SK-N-SH (cell line): ENCODE results near the gene CEP250. TPM values are rescaled to one million over a fixed set of nuclear protein-coding genes. Genes with fewer than 3 reads are reported as not detected.

Source experiments
- CTCF ChIA-PET: fragments of 300-600, 350-600 bp; formaldehyde crosslinking; extraction: SDS; loops from one replicate; lab custom pipeline; 2021; lab: Yijun Ruan, JAX
- POLR2A ChIA-PET: fragments of 350-600 bp; sonication (Branson Sonifier 250); formaldehyde crosslinking; extraction: SDS; loops from one replicate; lab custom pipeline; 2020; ENCODE audit warnings: antibody characterized with exemption, inconsistent platforms; lab: Yijun Ruan, JAX
- DNase-seq: peaks from one replicate; pipeline ENCODE4 v3.0.0; 2012
- H2AFZ ChIP-seq: fragments of 200-600 bp; sonication (generic); 2 replicates; pipeline ENCODE4 v1.8.1; 2016; ENCODE audit warnings: antibody characterized with exemption, mild to moderate bottlenecking, low read depth
- H3F3A ChIP-seq: fragments of 200-600 bp; sonication (generic); replicated peaks from 2 replicates; pipeline ENCODE3; 2016; ENCODE audit warnings: antibody characterized with exemption, mild to moderate bottlenecking; ENCODE audit not compliant: insufficient read depth
- H3K27ac ChIP-seq, 2 experiments: fragments of 200-500 bp in 1 of 2; fragments of 200-600 bp in 1 of 2; sonication (Bioruptor generic) in 1 of 2; sonication (generic), shearing (Covaris generic) in 1 of 2; 2 replicates each; pipeline versions ENCODE4 v1.5.1 to v1.6.1; 2014 to 2016; ENCODE audit warnings: low read depth in 2 of 2, inconsistent platforms in 1 of 2, low read length in 1 of 2, mild to moderate bottlenecking in 1 of 2, mixed read lengths in 1 of 2
- H3K27me3 ChIP-seq: fragments of 200-600 bp; sonication (generic), shearing (Covaris generic); 2 replicates; pipeline ENCODE4 v1.6.1; 2016; ENCODE audit warnings: mixed run types; ENCODE audit not compliant: insufficient read depth
- H3K36me3 ChIP-seq, 2 experiments: fragments of 200-500 bp in 1 of 2; fragments of 200-600 bp in 1 of 2; sonication (Bioruptor generic) in 1 of 2; sonication (generic) in 1 of 2; replicated peaks in 1 of 2; 2 replicates each; pipeline versions ENCODE3 to v1.5.1; 2014 to 2016; ENCODE audit warnings: low read length in 1 of 2, mild to moderate bottlenecking in 1 of 2; ENCODE audit not compliant: insufficient read depth in 2 of 2, control insufficient read depth in 1 of 2
- H3K4me1 ChIP-seq, 2 experiments: fragments of 200-500 bp in 1 of 2; fragments of 200-600 bp in 1 of 2; sonication (Bioruptor generic) in 1 of 2; sonication (generic), shearing (Covaris generic) in 1 of 2; 2 replicates each; pipeline versions ENCODE4 v1.5.1 to v1.6.1; 2014 to 2016; ENCODE audit warnings: low read depth in 1 of 2, low read length in 1 of 2, mixed run types in 1 of 2; ENCODE audit not compliant: insufficient read depth in 2 of 2, control insufficient read depth in 1 of 2
- H3K4me2 ChIP-seq: fragments of 200-600 bp; sonication (generic), shearing (Covaris generic); 2 replicates; pipeline ENCODE4 v1.6.1; 2017; ENCODE audit warnings: mixed run types
- H3K4me3 ChIP-seq, 2 experiments: fragments of 200-500 bp in 1 of 2; fragments of 200-600 bp in 1 of 2; sonication (Bioruptor generic) in 1 of 2; sonication (generic), shearing (Covaris generic) in 1 of 2; 2 replicates each; pipeline versions ENCODE4 v1.5.1 to v1.8.1; 2014 to 2016; ENCODE audit warnings: low read depth in 2 of 2, inconsistent platforms in 1 of 2, low read length in 1 of 2, mild to moderate bottlenecking in 1 of 2, mixed read lengths in 1 of 2, moderate library complexity in 1 of 2
- H3K79me2 ChIP-seq: fragments of 200-600 bp; sonication (generic); 2 replicates; pipeline ENCODE4 v1.8.1; 2017; ENCODE audit warnings: mild to moderate bottlenecking; ENCODE audit not compliant: insufficient read depth
- H3K9ac ChIP-seq: fragments of 200-600 bp; sonication (generic); 2 replicates; pipeline ENCODE4 v1.6.1; 2017; ENCODE audit warnings: mixed run types
- H3K9me2 ChIP-seq: fragments of 200-600 bp; sonication (generic); 2 replicates; pipeline ENCODE4 v1.6.1; 2017; ENCODE audit warnings: mixed run types
- H3K9me3 ChIP-seq: fragments of 200-600 bp; sonication (generic); 2 replicates; pipeline ENCODE4 v1.6.1; 2017; ENCODE audit warnings: mixed run types, mild to moderate bottlenecking, moderate library complexity
- H4K20me1 ChIP-seq: fragments of 200-600 bp; sonication (generic); 2 replicates; pipeline ENCODE4 v1.6.1; 2017; ENCODE audit warnings: mild to moderate bottlenecking, mixed run types; ENCODE audit not compliant: insufficient read depth
- EP300 ChIP-seq, 2 experiments: IDR thresholded peaks; 2 replicates each; pipeline versions ENCODE4 v1.4.0 to v1.6.1; 2012; ENCODE audit warnings: borderline replicate concordance in 1 of 2, low read depth in 1 of 2, low read length in 1 of 2
- EZH2phosphoT487 ChIP-seq: fragments of 200-600 bp; sonication (generic); IDR thresholded peaks from 2 replicates; pipeline ENCODE4 v1.6.1; 2017; ENCODE audit warnings: low read depth, mixed run types, mild to moderate bottlenecking, antibody characterized with exemption, moderate library complexity, borderline replicate concordance
- FOSL2 ChIP-seq: IDR thresholded peaks from 2 replicates; pipeline ENCODE4 v1.4.0; 2012; ENCODE audit warnings: low read depth, mild to moderate bottlenecking, moderate library complexity, borderline replicate concordance
- FOXJ3 ChIP-seq: sonication (generic); formaldehyde crosslinking; IDR thresholded peaks from 2 replicates; pipeline ENCODE4 v1.5.1; 2020; ENCODE audit warnings: mild to moderate bottlenecking, missing genetic modification reagents
- GABPA ChIP-seq: IDR thresholded peaks from 2 replicates; pipeline ENCODE4 v1.4.0; 2012; ENCODE audit warnings: low read depth, mild to moderate bottlenecking
- MXI1 ChIP-seq: IDR thresholded peaks from 2 replicates; pipeline ENCODE4 v1.6.1; 2012; ENCODE audit warnings: mild to moderate bottlenecking, low read depth, low read length, improper control_type of control experiment
- NFIC ChIP-seq: IDR thresholded peaks from 2 replicates; pipeline ENCODE4 v1.4.0; 2012; ENCODE audit warnings: borderline replicate concordance
- NRF1 ChIP-seq: IDR thresholded peaks from 2 replicates; pipeline ENCODE4 v1.6.1; 2012; ENCODE audit warnings: low read depth, mild to moderate bottlenecking, low read length
- POLR2AphosphoS5 ChIP-seq: IDR thresholded peaks from 2 replicates; pipeline ENCODE4 v1.6.1; 2012; ENCODE audit warnings: low read depth, low read length
- RCOR1 ChIP-seq: fragments of 150-350 bp; IDR thresholded peaks from 2 replicates; pipeline ENCODE4 v1.6.1; 2017; ENCODE audit warnings: antibody characterized with exemption, low read length
- RFX5 ChIP-seq: IDR thresholded peaks from 2 replicates; pipeline ENCODE4 v1.6.1; 2012; ENCODE audit warnings: mild to moderate bottlenecking, improper control_type of control experiment, low read length
- RXRA ChIP-seq: IDR thresholded peaks from 2 replicates; pipeline ENCODE4 v1.4.0; 2012; ENCODE audit warnings: low read depth, mild to moderate bottlenecking, borderline replicate concordance
- SIN3A ChIP-seq: IDR thresholded peaks from 2 replicates; pipeline ENCODE4 v1.6.1; 2012; ENCODE audit warnings: low read depth, mild to moderate bottlenecking, low read length, moderate library complexity, borderline replicate concordance
- TEAD4 ChIP-seq: IDR thresholded peaks from 2 replicates; pipeline ENCODE4 v1.4.0; 2012; ENCODE audit warnings: mild to moderate bottlenecking, borderline replicate concordance; ENCODE audit not compliant: insufficient read depth
- WGBS: methylation state at CpG from one replicate; pipeline ENCODE4 v1.1.6; 2017; ENCODE audit warnings: low lambda C conversion rate; 5-methylcytosine and 5-hydroxymethylcytosine counted together
- polyA plus RNA-seq, 3 experiments: library from polyadenylated mRNA; depleted of rRNA; stranded (reverse); fragments of >200 nt; gene quantifications; 2 replicates each; pipeline ENCODE4 v1.2.3, GENCODE V29; 2012
- TF ChIP-seq, protein P1 (sequence below): IDR thresholded peaks from 2 replicates; pipeline ENCODE4; 2012
- TF ChIP-seq, protein P2 (sequence below): IDR thresholded peaks from 2 replicates; pipeline ENCODE4 v1.4.0; 2012; ENCODE audit warnings: low read depth
- TF ChIP-seq, protein P3 (sequence below): fragments of 150-350 bp; IDR thresholded peaks from 2 replicates; pipeline ENCODE4 v1.6.1; 2017; ENCODE audit warnings: antibody characterized with exemption, low read length, low read depth, borderline replicate concordance
- TF ChIP-seq, protein P4 (sequence below): IDR thresholded peaks from 2 replicates; pipeline ENCODE4 v1.4.0; 2012; ENCODE audit warnings: low read depth, borderline replicate concordance
- TF ChIP-seq, protein P5 (sequence below): IDR thresholded peaks from 2 replicates; pipeline ENCODE4 v1.6.1; 2012; ENCODE audit warnings: mild to moderate bottlenecking, low read depth, low read length, moderate library complexity
- TF ChIP-seq, protein P6 (sequence below): fragments of 150-350 bp; IDR thresholded peaks from 2 replicates; pipeline ENCODE4 v1.6.1; 2016; ENCODE audit warnings: mild to moderate bottlenecking, low read depth, low read length

The CEP250 gene
- polyA plus RNA-seq, 1 of the 3 experiments (the other 2 are of a cell fraction), result 13.3 TPM

DNA sequence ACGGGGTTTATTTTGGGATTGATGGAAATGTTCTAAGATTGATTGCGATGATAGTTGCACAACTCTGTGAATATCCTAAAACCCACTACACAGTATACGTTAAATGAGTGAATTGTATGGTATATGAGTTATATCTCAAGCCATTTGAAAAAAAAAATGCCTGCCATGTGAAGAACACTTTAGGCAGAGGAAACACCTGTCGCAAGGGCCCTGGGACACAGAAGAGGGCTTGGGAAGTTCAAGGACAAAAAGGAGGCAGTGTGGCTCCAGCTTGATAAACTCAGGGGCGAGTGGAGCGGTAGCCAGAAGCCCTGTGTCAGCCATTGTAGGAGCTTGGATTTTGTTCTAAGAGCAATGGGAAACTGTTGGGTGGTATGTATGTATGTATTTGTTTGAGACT, 37.0 kb downstream of the CEP250 start:
- H3K4me1 ChIP-seq, result no peaks in the 10 kb centered on the region
- no peak overlapping the region for H3K4me2 ChIP-seq
- no peak overlapping the region for H3K27ac ChIP-seq
- ChIA-PET CTCF (no interaction called here), POLR2A (interaction anchor here (0.5 to 2.0 kb wide), 2 partner anchors 12 to 225 kb away, joined by 3 to 4 read pairs; no protein-coding TSS in a partner anchor)
- no peaks in the 10 kb centered on the region for H3K27me3 ChIP-seq
- H3F3A ChIP-seq, result no peaks in the 10 kb centered on the region
- H2AFZ ChIP-seq, result no peak overlapping the region
- DNase-seq, result no peak
- H3K4me3 ChIP-seq, result no peak overlapping the region
- H3K9me2 ChIP-seq, result no peaks in the 10 kb centered on the region
- no peak overlapping the region for H3K9ac ChIP-seq
- no peak for TF ChIP-seq MXI1
- TF ChIP-seq, protein P1, sequence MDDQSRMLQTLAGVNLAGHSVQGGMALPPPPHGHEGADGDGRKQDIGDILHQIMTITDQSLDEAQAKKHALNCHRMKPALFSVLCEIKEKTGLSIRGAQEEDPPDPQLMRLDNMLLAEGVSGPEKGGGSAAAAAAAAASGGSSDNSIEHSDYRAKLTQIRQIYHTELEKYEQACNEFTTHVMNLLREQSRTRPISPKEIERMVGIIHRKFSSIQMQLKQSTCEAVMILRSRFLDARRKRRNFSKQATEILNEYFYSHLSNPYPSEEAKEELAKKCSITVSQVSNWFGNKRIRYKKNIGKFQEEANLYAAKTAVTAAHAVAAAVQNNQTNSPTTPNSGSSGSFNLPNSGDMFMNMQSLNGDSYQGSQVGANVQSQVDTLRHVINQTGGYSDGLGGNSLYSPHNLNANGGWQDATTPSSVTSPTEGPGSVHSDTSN, result no peak
- TF ChIP-seq RXRA, result no peak
- no peak for TF ChIP-seq NRF1
- no peak for TF ChIP-seq FOSL2
- TF ChIP-seq GABPA, result no peak
- no peak for TF ChIP-seq EP300 (IDR thresholded peaks at IDR 0.05; ENCODE audit: borderline replicate concordance in 1 of 2, low read depth in 1 of 2, low read length in 1 of 2)
- TF ChIP-seq, protein P2, sequence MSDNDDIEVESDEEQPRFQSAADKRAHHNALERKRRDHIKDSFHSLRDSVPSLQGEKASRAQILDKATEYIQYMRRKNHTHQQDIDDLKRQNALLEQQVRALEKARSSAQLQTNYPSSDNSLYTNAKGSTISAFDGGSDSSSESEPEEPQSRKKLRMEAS, result no peak
- no peak for TF ChIP-seq RFX5
- no peak for TF ChIP-seq TEAD4
- TF ChIP-seq, protein P3, sequence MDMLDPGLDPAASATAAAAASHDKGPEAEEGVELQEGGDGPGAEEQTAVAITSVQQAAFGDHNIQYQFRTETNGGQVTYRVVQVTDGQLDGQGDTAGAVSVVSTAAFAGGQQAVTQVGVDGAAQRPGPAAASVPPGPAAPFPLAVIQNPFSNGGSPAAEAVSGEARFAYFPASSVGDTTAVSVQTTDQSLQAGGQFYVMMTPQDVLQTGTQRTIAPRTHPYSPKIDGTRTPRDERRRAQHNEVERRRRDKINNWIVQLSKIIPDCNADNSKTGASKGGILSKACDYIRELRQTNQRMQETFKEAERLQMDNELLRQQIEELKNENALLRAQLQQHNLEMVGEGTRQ, result no peak
- TF ChIP-seq SIN3A, result no peak
- H3K9me3 ChIP-seq, result no peaks in the 10 kb centered on the region
- H3K36me3 ChIP-seq, result peaks cover 37 to 53% of the 10 kb centered on the region in 2 experiments
- 97% methylated on average over 6 of the region's 6 CpGs for WGBS
- no peaks in the 10 kb centered on the region for H4K20me1 ChIP-seq
- no peaks in the 10 kb centered on the region for H3K79me2 ChIP-seq

DNA sequence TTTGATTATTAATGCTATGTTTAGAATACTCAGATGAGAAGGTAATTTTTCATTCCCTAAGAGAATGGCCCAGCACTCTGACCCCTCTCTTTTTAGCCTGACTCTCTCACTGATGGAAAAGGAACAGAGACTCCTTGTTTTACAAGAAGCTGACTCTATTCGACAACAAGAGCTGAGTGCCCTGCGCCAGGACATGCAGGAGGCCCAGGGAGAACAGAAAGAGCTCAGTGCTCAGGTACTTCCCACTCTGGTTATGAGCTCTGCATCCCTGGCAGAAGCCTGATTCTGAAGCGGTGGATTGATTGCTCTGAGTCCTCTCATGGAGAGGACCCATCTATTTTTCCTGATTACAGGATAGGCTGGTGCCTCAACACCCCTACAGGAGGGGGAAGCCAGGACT, 41.1 kb downstream of the CEP250 start:
- Histone ChIP-seq H3K79me2 (no peaks in the 10 kb centered on the region), H3F3A (no peaks in the 10 kb centered on the region), H2AFZ (no peak overlapping the region), H3K4me2 (no peak overlapping the region), H3K27ac (no peak overlapping the region), H3K4me3 (no peak overlapping the region), H3K27me3 (no peaks in the 10 kb centered on the region), H3K9me2 (no peaks in the 10 kb centered on the region), H4K20me1 (no peaks in the 10 kb centered on the region), H3K9me3 (no peaks in the 10 kb centered on the region), H3K9ac (no peak overlapping the region), H3K4me1 (no peaks in the 10 kb centered on the region), H3K36me3 (peaks cover 41 to 70% of the 10 kb centered on the region in 2 experiments)
- WGBS, result 89% methylated on average over 3 of the region's 3 CpGs
- POLR2A ChIA-PET, result no interaction called here
- CTCF ChIA-PET, result interaction anchor here (1.2 to 3.2 kb wide), 2 partner anchors 20 to 33 kb away, joined by 3 to 12 read pairs; no protein-coding TSS in a partner anchor
- DNase-seq, result no peak
- TF ChIP-seq POLR2AphosphoS5 (no peak), NFIC (no peak), EZH2phosphoT487 (no peak), RCOR1 (no peak), FOXJ3 (CRISPR knock-in tag) (no peak)
- TF ChIP-seq, protein P4, sequence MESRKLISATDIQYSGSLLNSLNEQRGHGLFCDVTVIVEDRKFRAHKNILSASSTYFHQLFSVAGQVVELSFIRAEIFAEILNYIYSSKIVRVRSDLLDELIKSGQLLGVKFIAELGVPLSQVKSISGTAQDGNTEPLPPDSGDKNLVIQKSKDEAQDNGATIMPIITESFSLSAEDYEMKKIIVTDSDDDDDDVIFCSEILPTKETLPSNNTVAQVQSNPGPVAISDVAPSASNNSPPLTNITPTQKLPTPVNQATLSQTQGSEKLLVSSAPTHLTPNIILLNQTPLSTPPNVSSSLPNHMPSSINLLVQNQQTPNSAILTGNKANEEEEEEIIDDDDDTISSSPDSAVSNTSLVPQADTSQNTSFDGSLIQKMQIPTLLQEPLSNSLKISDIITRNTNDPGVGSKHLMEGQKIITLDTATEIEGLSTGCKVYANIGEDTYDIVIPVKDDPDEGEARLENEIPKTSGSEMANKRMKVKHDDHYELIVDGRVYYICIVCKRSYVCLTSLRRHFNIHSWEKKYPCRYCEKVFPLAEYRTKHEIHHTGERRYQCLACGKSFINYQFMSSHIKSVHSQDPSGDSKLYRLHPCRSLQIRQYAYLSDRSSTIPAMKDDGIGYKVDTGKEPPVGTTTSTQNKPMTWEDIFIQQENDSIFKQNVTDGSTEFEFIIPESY, result no peak
- TF ChIP-seq, protein P5, sequence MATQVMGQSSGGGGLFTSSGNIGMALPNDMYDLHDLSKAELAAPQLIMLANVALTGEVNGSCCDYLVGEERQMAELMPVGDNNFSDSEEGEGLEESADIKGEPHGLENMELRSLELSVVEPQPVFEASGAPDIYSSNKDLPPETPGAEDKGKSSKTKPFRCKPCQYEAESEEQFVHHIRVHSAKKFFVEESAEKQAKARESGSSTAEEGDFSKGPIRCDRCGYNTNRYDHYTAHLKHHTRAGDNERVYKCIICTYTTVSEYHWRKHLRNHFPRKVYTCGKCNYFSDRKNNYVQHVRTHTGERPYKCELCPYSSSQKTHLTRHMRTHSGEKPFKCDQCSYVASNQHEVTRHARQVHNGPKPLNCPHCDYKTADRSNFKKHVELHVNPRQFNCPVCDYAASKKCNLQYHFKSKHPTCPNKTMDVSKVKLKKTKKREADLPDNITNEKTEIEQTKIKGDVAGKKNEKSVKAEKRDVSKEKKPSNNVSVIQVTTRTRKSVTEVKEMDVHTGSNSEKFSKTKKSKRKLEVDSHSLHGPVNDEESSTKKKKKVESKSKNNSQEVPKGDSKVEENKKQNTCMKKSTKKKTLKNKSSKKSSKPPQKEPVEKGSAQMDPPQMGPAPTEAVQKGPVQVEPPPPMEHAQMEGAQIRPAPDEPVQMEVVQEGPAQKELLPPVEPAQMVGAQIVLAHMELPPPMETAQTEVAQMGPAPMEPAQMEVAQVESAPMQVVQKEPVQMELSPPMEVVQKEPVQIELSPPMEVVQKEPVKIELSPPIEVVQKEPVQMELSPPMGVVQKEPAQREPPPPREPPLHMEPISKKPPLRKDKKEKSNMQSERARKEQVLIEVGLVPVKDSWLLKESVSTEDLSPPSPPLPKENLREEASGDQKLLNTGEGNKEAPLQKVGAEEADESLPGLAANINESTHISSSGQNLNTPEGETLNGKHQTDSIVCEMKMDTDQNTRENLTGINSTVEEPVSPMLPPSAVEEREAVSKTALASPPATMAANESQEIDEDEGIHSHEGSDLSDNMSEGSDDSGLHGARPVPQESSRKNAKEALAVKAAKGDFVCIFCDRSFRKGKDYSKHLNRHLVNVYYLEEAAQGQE, result no peak
- TF ChIP-seq, protein P6, sequence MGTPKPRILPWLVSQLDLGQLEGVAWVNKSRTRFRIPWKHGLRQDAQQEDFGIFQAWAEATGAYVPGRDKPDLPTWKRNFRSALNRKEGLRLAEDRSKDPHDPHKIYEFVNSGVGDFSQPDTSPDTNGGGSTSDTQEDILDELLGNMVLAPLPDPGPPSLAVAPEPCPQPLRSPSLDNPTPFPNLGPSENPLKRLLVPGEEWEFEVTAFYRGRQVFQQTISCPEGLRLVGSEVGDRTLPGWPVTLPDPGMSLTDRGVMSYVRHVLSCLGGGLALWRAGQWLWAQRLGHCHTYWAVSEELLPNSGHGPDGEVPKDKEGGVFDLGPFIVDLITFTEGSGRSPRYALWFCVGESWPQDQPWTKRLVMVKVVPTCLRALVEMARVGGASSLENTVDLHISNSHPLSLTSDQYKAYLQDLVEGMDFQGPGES, result no peak
